NCI-H1694 treated with DMSO at 0.1 percent for 48 hours (cell line): ENCODE measurements around the gene MTRFR.
"Not testable (repeated sequence)": the region's sequence is repeated elsewhere in the genome, so short reads cannot be mapped to it uniquely, and the experiment has no call there.

Experiments used
- DNase-seq: peaks from one replicate; lab custom pipeline; 2025; lab: John Stamatoyannopoulos, UW

The MTRFR gene

GRCh38 chr12:123232807-123233504 lies at the start of gene MTRFR, which contains the start of gene MPHOSPH9:
Gene MTRFR, plus strand, starts transcription at chr12:123233436. Its CDS starts 20,239 bp downstream, at chr12:123253675.
Gene MPHOSPH9, minus strand, starts transcription at chr12:123233141. Its CDS starts 2,777 bp downstream, at chr12:123230364.
- DNase-seq, result peak; percentile 99

- DNase-seq, result no peak
These were observed 45.6 kb upstream of the MTRFR start for GRCh38 chr12:123187637-123188036.

GRCh38 chr12:123199936-123200335 lies 33.3 kb upstream of the MTRFR start:
- no peak for DNase-seq

- DNase-seq, result no peak
These were observed 32.8 kb upstream of the MTRFR start for GRCh38 chr12:123200414-123200813.

GRCh38 chr12:123206794-123207193 lies 26.4 kb upstream of the MTRFR start:
- DNase-seq, result not testable (repeated sequence)

GRCh38 chr12:123207815-123208214 lies 25.4 kb upstream of the MTRFR start:
- not testable (repeated sequence) for DNase-seq

GRCh38 chr12:123223241-123223668 lies 10.0 kb upstream of the MTRFR start:
- no peak for DNase-seq

GRCh38 chr12:123225443-123225842 lies 7.8 kb upstream of the MTRFR start:
- DNase-seq, result no peak

GRCh38 chr12:123227581-123228258 lies 5.5 kb upstream of the MTRFR start:
- DNase-seq, result no peak

- DNase-seq, result no peak
These were observed 4.2 kb upstream of the MTRFR start for GRCh38 chr12:123229051-123229450.

GRCh38 chr12:123231931-123232330 lies 1.3 kb upstream of the MTRFR start:
- DNase-seq, result peak; percentile 4

- no peak for DNase-seq
These were observed 797 bp upstream of the MTRFR start for GRCh38 chr12:123232472-123232806.

- DNase-seq, result no peak
These were observed 471 bp downstream of the MTRFR start for GRCh38 chr12:123233505-123234308.

GRCh38 chr12:123237646-123238329 lies 4.6 kb downstream of the MTRFR start:
- DNase-seq, result no peak

- DNase-seq, result peak; percentile 50
These were observed 5.1 kb downstream of the MTRFR start for GRCh38 chr12:123238330-123238682.

- no peak for DNase-seq
These were observed 5.7 kb downstream of the MTRFR start for GRCh38 chr12:123238961-123239360.

GRCh38 chr12:123242116-123242904 lies 9.1 kb downstream of the MTRFR start:
- peak; percentile 5 for DNase-seq

GRCh38 chr12:123243671-123244262 lies 10.5 kb downstream of the MTRFR start:
- DNase-seq, result no peak

- no peak for DNase-seq
These were observed 12.4 kb downstream of the MTRFR start for GRCh38 chr12:123245678-123246077.

GRCh38 chr12:123248129-123248528 lies 14.9 kb downstream of the MTRFR start:
- DNase-seq, result not testable (repeated sequence)
